IPS-NIHi7 (cell line): ENCODE data around the gene LRMDA.

Source experiments
- DNase-seq: peaks from one replicate; pipeline ENCODE4 v3.0.0; 2012; ENCODE audit warnings: mixed read lengths; ENCODE audit errors: extremely low spot score

LRMDA gene

DNA sequence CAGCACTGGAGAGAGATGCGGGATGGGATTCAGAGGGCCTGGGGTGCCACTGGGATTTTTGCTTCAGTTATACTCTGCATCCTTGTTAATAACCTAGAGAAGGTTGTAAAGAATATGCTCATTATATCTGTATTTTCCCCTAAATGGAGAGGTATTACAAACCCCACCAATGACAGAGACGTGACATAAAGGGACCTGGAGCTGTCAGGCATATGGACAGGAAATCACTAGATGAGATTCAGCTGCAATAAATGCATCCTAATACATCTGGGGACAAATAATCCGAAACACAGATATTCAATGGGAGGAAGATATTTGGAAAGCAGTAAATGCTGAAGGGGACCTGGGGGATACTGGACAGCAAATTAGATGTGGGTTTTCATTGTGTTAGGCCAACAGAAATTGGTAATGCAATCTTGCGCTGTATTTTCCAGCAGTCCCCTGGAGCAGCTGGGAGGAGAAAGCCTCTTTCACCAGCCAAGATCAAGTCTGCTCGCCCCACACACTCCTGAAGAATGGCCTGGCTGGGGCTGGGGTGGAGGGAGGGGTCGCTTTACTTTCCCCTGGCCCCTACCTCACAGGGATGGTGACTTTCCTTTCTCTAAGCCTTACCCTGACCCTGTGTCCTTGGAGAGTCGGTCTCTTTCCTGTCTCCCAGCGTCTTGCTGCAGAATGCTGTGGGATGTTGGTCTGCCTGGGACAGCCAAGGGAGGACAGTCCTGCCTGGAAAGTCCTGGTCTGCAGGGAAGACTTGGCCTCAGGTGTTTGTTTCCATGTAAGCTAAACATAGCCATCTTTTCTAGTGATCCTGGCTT, 653.8 kb downstream of the LRMDA start:
- no peak for DNase-seq

- DNase-seq = no peak
Measured at GRCh38 chr10:76085817-76086167, 654.4 kb downstream of the LRMDA start.

- no peak for DNase-seq
Measured at GRCh38 chr10:76086170-76086760, 654.8 kb downstream of the LRMDA start.

DNA sequence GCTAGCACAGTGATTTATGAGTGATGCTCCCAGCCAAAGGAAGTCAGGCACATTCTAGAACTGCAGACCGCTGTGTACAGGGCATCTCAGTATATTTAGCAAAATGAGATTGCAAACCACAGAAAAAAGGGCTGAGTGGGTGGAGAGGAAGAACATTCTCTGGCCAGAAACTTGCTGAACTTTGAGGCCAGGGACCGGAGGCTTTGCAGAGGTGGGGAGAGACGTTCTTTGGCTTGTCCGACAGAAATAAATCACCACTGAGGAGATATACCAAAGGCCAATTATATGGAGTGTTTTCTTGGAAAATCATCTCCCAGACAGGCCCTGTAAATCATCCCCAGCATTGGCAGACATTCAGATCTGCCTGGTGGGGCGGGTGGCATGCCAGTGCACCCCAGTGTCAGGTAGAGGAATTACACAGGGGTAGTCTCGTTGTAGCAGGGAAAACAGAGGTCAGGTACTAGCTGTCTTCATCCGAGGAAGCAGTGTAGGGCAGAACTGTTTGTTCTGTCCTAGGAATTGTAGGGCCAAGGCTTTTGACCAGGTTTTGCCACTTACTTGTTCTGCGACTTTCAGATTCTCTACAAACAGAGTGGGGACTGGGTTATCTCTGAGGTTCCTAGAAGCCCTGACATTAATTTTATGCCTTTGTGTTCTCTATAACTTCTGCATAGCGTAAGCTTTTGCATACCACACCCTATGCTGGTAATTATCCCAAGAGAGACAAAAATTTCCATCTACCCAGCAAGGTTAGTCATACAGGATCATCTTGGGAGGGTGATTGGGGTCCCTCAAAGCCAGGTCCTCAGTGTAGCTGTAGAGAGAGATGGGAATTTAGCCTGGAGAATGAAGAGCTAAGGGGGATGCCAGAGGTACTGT, 655.6 kb downstream of the LRMDA start:
- peak; percentile 79 for DNase-seq

DNA sequence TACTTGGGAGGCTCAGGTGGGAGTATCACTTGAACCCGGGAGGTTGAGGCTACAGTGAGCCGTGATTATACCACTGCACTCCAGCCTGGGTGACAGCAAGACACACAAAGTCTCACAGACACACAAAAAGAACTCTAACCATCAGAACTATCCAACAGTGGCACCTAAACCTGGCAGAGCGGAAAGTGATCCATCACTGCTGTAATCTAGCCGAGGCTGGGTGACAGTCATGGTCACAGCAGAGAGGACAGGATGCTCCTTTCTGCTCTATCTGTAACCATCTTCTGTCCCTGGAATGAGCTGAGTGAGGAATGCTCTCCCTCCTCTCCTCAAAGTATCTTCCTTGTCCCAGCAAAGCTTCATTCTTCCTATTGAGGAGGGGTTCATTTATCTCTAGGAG, 656.6 kb downstream of the LRMDA start:
- no peak for DNase-seq

DNA sequence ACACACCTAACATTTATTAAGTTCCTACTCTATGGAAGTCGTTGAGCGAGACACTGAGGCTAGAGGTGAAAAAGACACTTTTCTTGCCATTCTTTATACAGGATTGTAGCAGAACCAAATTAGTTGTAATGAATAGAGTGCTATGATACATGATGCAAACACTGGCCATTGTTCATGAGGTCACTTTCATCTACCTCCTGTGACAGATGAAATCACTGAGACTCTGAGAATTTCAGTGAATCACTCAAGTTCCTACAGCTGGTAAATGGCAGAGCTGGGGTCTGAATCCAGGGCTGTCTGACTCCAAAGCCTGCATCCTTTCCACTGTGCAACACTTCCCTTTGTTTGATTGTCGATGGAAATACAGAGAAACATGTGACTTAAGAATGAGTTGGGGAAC, 657.6 kb downstream of the LRMDA start:
- no peak for DNase-seq

GRCh38 chr10:76089556-76090180, 658.2 kb downstream of the LRMDA start:
- no peak for DNase-seq

DNA sequence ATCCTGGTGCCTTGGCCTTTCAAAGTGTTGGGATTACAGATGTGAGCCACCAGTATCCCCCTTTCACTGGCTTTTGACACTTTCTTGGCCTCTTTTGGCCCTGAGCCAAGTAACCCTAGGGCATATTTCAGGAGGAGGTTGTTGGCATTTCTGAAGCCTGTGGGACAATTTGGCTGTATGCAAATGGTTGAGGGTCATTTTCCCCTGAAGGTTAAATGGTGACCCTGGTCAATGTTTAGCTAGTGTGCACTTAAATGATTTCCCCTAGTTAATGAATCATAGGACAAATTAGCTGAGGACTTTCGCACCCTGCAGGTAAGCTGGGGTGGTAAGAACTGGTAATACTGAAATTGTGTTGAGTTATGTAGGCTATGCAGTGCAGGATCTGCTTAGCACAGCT, 660.5 kb downstream of the LRMDA start:
- no peak for DNase-seq

- DNase-seq = no peak
Measured at GRCh38 chr10:76106611-76107010, 675.2 kb downstream of the LRMDA start.

GRCh38 chr10:76108563-76109359, 677.3 kb downstream of the LRMDA start:
- no peak for DNase-seq

DNA sequence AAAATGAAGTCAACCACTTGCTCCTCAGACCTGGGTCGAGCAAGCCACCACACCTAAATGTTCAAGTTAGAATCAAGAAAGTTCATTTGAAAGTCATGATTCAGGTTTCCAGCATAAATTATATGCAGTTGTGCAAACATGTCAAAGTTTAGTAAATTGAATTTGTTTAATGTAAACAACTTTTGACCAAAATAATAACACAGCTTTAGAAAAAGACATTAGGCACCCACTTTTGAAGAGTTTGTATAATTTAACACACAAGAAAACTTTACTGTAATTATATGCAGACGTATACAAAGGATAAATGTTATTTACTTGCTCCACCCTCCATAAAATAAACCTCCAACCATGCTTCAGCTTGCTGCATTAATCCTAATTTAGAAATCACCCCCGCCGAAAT, 680.0 kb downstream of the LRMDA start:
- no peak for DNase-seq

DNA sequence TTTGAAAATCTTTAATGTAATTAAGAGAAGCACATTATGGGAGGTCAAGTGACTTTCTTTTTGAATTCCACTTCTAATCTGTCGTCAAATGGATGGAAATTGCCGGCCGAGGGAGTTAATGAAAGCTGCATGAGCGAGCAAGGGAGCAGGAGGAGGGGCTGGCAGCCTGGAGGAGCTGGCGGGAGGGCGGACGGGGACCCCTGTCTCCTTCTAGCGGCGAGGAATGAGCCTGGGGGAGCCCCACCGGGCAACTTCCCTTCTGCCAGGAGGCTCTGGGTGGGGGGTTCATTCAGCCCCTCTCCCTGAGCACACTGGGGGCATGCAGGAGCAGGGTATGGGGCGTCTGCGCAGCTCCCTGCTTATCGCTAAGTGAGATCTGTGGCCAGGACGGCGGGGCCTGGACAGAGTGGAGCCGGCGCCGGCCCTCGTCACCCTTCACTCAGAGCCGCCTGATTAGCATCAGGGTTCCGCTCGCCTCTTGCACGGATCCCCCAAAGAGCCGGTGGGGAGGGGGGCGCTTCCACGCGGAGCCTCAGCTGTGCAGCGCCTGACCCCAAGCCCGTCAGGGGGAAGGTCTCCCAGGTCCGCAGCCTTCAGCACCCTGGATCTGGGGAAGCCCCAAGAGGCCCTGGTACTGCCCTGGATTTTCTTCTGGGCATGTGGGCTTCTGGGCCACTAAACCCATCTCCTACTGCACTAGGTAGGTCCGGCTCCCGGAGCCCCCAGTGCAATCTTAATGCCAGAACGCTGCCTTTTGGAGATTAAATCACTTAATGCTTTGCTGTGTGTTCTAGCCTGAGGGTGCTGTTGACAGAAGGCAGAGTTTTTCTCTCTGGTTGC, 680.8 kb downstream of the LRMDA start:
- DNase-seq = no peak

DNA sequence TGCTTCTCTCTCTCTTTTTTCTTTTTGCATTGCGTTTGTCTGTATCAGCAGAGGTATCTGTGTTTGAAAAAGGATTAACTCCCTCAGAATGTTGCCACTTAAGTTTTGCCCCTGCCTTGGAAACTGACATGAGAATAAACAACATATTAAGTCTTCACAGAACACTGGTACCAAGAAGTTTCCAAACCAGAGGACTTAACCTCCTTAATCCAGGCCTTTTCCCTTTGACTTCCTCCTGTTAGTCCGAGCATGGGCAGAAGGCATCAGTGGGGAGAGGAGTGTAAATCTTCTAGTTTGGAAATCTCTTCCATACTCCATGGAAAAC, 681.4 kb downstream of the LRMDA start:
- DNase-seq = no peak

GRCh38 chr10:76113952-76114351, 682.5 kb downstream of the LRMDA start:
- no peak for DNase-seq

DNA sequence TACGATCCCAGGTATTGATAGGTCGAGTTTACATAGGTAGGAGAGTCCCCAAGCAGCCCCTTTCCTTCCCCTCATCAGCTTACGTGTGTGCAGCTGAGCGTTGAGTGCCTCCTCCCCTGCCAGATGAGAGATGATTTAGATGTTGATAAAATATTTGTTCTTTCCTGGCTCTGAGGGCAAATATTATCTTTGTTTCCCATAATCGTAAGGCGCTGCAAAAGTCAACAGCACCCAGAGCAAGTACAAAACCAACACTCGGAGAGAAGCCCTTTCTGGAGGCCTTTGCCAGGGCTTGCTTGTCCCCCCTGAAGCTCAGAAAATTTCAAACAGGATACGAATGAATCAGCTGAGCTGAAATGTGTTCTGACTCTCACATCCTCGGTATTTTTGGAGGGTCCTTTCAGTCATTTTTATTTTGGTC, 683.2 kb downstream of the LRMDA start:
- DNase-seq = no peak

DNA sequence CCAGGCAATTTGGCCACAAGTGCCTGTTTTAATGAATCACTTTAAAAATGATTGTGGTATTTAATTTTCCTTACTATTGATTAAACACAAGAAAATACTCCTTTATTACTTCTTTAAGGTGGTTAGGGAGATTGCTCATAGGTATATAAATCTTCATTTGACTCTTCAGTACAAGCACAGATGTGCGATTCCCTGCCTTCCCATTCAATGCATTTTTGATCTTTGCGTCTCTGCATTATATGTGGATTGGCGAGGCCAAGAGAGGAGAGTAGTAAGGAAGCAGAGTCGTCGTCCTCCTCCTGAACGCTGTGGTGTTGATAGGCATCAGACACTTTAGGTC, 683.7 kb downstream of the LRMDA start:
- no peak for DNase-seq

GRCh38 chr10:76115471-76116155, 684.2 kb downstream of the LRMDA start:
- DNase-seq = no peak

GRCh38 chr10:76116523-76116922, 685.1 kb downstream of the LRMDA start:
- DNase-seq = no peak

DNA sequence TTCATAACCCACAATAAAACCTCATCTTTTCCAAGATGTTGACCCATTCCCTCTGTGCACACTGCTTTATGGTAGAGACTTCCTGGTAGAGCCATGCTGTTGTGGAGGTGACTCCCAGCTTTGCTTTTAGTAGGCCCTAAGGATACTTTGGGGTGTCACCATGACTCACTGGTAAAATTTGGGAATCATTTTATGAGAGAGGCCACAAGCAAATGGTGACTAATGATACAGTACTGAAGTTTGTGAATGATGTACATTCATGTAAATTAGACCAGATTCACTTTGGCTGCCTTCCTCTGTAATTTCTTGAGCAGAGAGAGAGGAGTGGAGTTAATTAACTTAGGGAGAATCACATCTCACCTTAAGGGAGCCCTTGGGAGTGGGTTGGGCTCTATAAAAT, 686.5 kb downstream of the LRMDA start:
- DNase-seq = no peak

- no peak for DNase-seq
Measured at GRCh38 chr10:76119036-76119435, 687.6 kb downstream of the LRMDA start.
